Effector memory CD8-positive, alpha-beta T cell (primary cell): Measurements from ENCODE around the gene MEF2B.
A peak's percentile ranks its signal among the peaks of the same experiment; 100 is the strongest.
"Not testable (repeated sequence)": the region's sequence is repeated elsewhere in the genome, so short reads cannot be mapped to it uniquely, and the experiment has no call there.

Experiments used
- ATAC-seq: fragments of 150-1000 bp; cut with Tn5 transposase; replicated peaks from 2 replicates; pipeline ENCODE4 v1.10.0; 2021; ENCODE audit warnings: mild to moderate bottlenecking, moderate library complexity
- DNase-seq, 3 experiments: peaks; one replicate each; pipeline ENCODE4 v3.0.0; 2021
- H3K27ac Mint-ChIP-seq, 2 donors: one replicate each; pipeline ENCODE4 v1.8.0; 2022; ENCODE audit warnings: mild to moderate bottlenecking in 2 of 2, mixed read lengths in 2 of 2, moderate library complexity in 2 of 2
- H3K27me3 Mint-ChIP-seq, 2 donors: one replicate each; pipeline ENCODE4 v1.8.0; 2022; ENCODE audit warnings: mixed read lengths in 2 of 2
- H3K36me3 Mint-ChIP-seq: one replicate; pipeline ENCODE4 v1.8.0; 2022; ENCODE audit warnings: mild to moderate bottlenecking, moderate library complexity, mixed read lengths; ENCODE audit not compliant: insufficient read depth
- H3K4me1 Mint-ChIP-seq, 2 donors: one replicate each; pipeline ENCODE4 v1.8.0; 2022; ENCODE audit warnings: low read depth in 2 of 2, mixed read lengths in 2 of 2
- H3K4me3 Mint-ChIP-seq, 2 donors: one replicate each; pipeline ENCODE4 v1.8.0; 2022; ENCODE audit warnings: mild to moderate bottlenecking in 2 of 2, mixed read lengths in 2 of 2, moderate library complexity in 2 of 2
- H3K9me3 Mint-ChIP-seq, 2 donors: one replicate each; pipeline ENCODE4 v1.8.0; 2022; ENCODE audit warnings: mixed read lengths in 2 of 2

The MEF2B gene

GRCh38 chr19:19139876-19140229, 30.2 kb downstream of the MEF2B start:
- Mint-ChIP-seq H3K4me3 (peak overlapping the region in 1 of 2 donors; percentile 22), H3K9me3 (no peaks in the 10 kb centered on the region), H3K36me3 (peaks cover 12% of the 10 kb centered on the region), H3K27me3 (no peaks in the 10 kb centered on the region), H3K27ac (no peak overlapping the region), H3K4me1 (peaks cover 22 to 24% of the 10 kb centered on the region in 2 donors)
- ATAC-seq (no peak), DNase-seq (no peak)

DNA sequence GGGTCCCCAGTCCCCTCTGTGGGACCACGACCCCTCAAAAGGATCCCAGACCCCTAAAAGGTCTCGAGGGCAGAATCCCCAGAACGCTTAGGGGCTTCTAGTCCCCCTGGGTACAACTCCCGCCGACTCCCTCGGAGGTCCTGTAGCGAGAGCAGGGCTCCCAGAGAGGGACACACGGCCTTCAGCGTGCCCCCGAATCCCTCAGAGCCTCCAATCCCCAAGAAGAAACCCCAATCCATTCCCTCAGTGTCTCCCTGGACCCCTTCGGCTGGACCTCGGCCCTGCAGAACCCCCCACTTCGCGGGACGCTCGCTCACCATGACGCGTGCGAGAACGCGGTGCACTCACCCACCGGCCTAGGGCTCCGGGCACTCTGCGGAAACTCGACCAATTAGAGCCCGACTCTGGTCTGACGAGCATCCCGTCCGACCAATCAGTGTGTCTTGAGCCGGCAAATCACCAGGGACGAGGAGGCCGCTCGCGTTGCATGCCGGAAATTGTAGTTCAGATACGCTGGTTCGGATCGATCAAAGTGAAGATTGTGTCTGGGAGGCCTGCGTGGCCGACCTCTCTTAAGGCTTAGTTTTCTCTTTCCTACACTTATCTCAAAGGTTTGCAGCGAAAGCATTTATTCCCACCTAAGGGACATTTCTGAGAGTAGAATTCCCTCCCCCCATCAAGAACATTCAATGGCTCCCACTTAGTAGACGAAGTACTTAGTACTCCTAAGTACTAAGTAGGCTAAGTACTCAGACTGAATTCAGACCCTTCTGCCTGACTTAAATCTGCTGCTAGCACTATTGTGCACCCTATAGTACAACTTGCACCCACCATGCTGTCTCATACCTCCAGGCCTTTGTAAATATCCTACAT, 31.7 kb downstream of the MEF2B start, which contains the start of gene TMEM161A:
Gene TMEM161A (minus strand): TSS at position 370 of the 873 bp plus-strand sequence. CDS start 50 bp downstream, at position 320.
- ATAC-seq (peak; percentile 100), DNase-seq (peak; percentile 93 to 96 (median 93))
- H3K9me3 Mint-ChIP-seq = no peaks in the 10 kb centered on the region
- H3K4me3 Mint-ChIP-seq = peak within 1 kb of the TSS; percentile 96 to 97
- peaks cover 22 to 24% of the 10 kb centered on the region in 2 donors for H3K4me1 Mint-ChIP-seq
- H3K27me3 Mint-ChIP-seq = no peaks in the 10 kb centered on the region
- H3K36me3 Mint-ChIP-seq = peaks cover 12% of the 10 kb centered on the region
- H3K27ac Mint-ChIP-seq = peak within 1 kb of the TSS; percentile 95 to 97

DNA sequence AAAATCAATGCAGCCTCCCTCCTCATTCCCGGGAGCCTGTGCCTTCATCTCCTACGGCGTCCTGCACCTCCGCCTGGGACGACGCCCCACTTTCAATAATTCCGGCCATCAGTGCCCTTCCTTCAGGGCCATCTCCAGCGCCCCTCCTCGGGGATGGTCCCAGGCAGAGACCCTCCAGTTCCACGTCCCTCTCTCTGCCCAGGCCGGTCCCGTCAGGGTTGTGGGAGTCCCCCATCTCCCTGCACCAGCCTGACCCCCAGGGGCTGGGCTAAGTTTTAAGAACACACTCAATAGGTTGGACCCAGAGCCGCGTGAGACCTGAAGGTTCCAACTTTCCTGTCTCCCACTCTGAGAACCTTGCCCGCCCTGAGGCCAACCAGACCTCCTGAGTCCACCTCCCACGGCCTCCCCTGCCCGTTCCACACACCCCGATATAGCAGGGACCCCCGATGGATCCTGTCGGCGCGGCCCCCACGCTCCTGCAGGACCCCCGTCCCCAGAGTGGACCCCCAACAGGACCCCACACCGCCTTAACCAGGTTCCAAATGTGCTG, 32.4 kb downstream of the MEF2B start:
- no peak for DNase-seq
- Mint-ChIP-seq H3K4me3 (peak overlapping the region; percentile 96 to 97), H3K27ac (peak overlapping the region; percentile 95 to 97), H3K9me3 (no peaks in the 10 kb centered on the region), H3K27me3 (no peaks in the 10 kb centered on the region), H3K4me1 (peaks cover 22 to 24% of the 10 kb centered on the region in 2 donors), H3K36me3 (peaks cover 12% of the 10 kb centered on the region)
- ATAC-seq = no peak

GRCh38 chr19:19135713-19136112, 34.4 kb downstream of the MEF2B start:
- H3K27me3 Mint-ChIP-seq, ATAC-seq, H3K27ac Mint-ChIP-seq, H3K4me3 Mint-ChIP-seq, H3K9me3 Mint-ChIP-seq, DNase-seq: not testable (repeated sequence)
- Mint-ChIP-seq H3K36me3 (peaks cover 12% of the 10 kb centered on the region), H3K4me1 (peaks cover 22 to 24% of the 10 kb centered on the region in 2 donors)

- DNase-seq (peak in 1 of 3 experiments; percentile 16), ATAC-seq (no peak)
- Mint-ChIP-seq H3K27ac (no peak overlapping the region), H3K4me1 (peaks cover 22 to 24% of the 10 kb centered on the region in 2 donors), H3K27me3 (no peaks in the 10 kb centered on the region), H3K9me3 (peaks cover 0 to 1% of the 10 kb centered on the region in 2 donors), H3K36me3 (peaks cover 12% of the 10 kb centered on the region), H3K4me3 (no peak overlapping the region)
Observed at GRCh38 chr19:19134687-19135158, 35.3 kb downstream of the MEF2B start.

DNA sequence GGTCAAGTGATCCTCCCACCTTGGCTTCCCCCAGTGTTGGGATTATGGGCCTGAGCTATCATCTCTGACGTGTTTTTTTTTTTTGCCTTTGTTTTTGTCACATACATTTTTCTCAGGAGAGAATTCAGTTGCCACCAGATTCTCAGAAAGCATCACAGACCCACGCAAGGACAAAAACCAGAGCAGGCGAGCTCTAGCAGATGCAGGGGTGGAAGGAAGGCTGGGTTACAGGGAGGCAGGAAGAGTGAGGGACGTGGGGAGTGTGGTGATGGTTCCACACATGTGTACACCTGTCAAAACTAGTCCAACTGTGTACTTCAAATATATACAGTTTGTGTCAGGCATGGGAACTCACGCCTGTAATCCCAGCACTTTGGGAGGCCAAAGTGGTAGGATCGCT, 36.1 kb downstream of the MEF2B start:
- Mint-ChIP-seq H3K27ac (no peak overlapping the region), H3K4me1 (peaks cover 22 to 24% of the 10 kb centered on the region in 2 donors), H3K36me3 (peaks cover 11% of the 10 kb centered on the region), H3K9me3 (peaks cover 0 to 1% of the 10 kb centered on the region in 2 donors), H3K27me3 (no peaks in the 10 kb centered on the region), H3K4me3 (no peak overlapping the region)
- ATAC-seq (no peak), DNase-seq (no peak)

DNA sequence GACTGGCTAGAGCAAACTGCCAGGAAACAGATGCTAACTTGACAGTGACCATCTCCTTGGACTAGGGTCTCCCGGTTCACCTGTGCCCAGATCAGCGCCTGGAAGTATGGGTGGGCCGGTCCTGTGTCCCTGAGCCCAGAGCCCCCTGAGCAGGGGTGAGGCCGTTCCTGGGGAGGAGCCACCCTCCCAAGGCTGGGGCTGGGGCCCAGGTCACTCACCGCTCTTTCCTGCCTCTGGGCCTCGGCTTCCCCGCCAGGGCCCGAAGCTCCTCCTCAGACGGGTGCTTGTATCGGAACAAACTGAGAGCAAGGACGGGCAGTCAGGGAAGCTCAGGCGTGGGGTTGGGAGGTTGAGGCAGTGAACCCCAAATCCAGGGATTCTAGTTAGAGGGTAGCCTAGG, 37.2 kb downstream of the MEF2B start:
- Mint-ChIP-seq H3K27ac (no peak overlapping the region), H3K4me1 (peaks cover 12 to 15% of the 10 kb centered on the region in 2 donors), H3K4me3 (no peak overlapping the region), H3K36me3 (peaks cover 9% of the 10 kb centered on the region), H3K9me3 (peaks cover 0 to 1% of the 10 kb centered on the region in 2 donors), H3K27me3 (no peaks in the 10 kb centered on the region)
- ATAC-seq (no peak), DNase-seq (no peak)

- Mint-ChIP-seq H3K4me1 (peaks cover 3 to 5% of the 10 kb centered on the region in 2 donors), H3K36me3 (peaks cover 8% of the 10 kb centered on the region), H3K27me3 (no peaks in the 10 kb centered on the region), H3K27ac (no peak overlapping the region), H3K9me3 (peaks cover 0 to 1% of the 10 kb centered on the region in 2 donors), H3K4me3 (no peak overlapping the region)
- DNase-seq = no peak
- no peak for ATAC-seq
Observed at GRCh38 chr19:19131989-19132388, 38.1 kb downstream of the MEF2B start.

- ATAC-seq (no peak), DNase-seq (no peak)
- Mint-ChIP-seq H3K9me3 (peaks cover 4 to 7% of the 10 kb centered on the region in 2 donors), H3K4me3 (no peak overlapping the region), H3K36me3 (peaks cover 8% of the 10 kb centered on the region), H3K4me1 (no peaks in the 10 kb centered on the region), H3K27ac (no peak overlapping the region), H3K27me3 (no peaks in the 10 kb centered on the region)
Observed at GRCh38 chr19:19126102-19126501, 44.0 kb downstream of the MEF2B start.

GRCh38 chr19:19123386-19123785, 46.7 kb downstream of the MEF2B start:
- H3K9me3 Mint-ChIP-seq = peaks cover 4 to 7% of the 10 kb centered on the region in 2 donors
- no peaks in the 10 kb centered on the region for H3K4me1 Mint-ChIP-seq
- ATAC-seq (no peak), DNase-seq (no peak)
- no peaks in the 10 kb centered on the region for H3K27me3 Mint-ChIP-seq
- no peak overlapping the region for H3K27ac Mint-ChIP-seq
- H3K36me3 Mint-ChIP-seq = peaks cover 6% of the 10 kb centered on the region
- no peak overlapping the region for H3K4me3 Mint-ChIP-seq

GRCh38 chr19:19122902-19123301, 47.2 kb downstream of the MEF2B start:
- no peak overlapping the region for H3K27ac Mint-ChIP-seq
- H3K4me1 Mint-ChIP-seq = no peaks in the 10 kb centered on the region
- H3K36me3 Mint-ChIP-seq = peaks cover 6% of the 10 kb centered on the region
- DNase-seq (no peak), ATAC-seq (no peak)
- H3K9me3 Mint-ChIP-seq = peaks cover 4 to 7% of the 10 kb centered on the region in 2 donors
- H3K27me3 Mint-ChIP-seq = no peaks in the 10 kb centered on the region
- H3K4me3 Mint-ChIP-seq = no peak overlapping the region

GRCh38 chr19:19121371-19121770, 48.7 kb downstream of the MEF2B start:
- no peaks in the 10 kb centered on the region for H3K27me3 Mint-ChIP-seq
- DNase-seq = no peak

DNA sequence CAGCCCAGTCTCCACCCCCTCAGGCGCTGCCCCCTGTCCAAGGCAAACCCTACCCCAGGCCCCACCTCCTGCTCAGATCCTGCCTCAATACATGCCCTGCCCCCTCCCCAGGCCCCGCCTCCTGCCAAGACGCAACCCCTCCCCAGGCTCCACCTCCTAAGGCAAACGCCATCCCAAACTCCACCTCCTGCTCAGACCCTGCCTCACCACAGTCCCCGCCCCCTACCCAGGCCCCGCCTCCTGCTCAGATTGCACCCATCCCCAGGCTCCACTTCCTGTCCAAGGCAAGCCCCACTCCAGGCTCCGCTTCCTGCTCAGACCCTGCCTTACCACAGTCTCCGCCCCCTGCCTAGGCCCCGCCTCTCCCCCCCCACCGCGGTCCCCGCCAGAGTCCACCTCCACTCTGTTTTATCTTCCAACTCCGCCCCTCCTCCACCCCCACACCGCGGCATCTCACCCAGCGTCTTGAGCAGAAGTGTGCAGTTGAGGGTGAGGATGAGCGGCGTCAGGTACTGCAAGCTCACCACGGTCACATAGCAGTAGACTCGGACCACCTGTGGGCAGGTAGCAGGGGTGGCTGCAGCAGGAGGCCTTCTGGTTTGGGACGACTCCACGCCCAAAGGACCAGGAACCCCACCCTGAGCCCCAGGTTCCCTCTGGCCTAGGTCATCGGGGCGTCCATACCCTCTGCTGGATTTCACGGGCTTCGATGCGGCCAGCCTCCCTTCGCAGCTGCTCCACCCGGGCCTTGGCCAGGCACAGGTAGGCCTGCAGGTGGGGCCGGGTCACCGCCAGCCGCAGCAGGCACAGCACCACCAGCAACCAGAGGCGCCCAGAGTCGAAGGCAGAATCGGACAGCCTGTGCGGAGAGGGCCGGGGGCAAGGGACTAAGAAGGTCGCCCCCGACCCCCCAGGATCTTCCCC, 49.5 kb downstream of the MEF2B start:
- no peak overlapping the region for H3K27ac Mint-ChIP-seq
- H3K4me3 Mint-ChIP-seq = no peak overlapping the region
- no peak for ATAC-seq
- H3K36me3 Mint-ChIP-seq = peaks cover 6% of the 10 kb centered on the region
- no peaks in the 10 kb centered on the region for H3K27me3 Mint-ChIP-seq
- no peaks in the 10 kb centered on the region for H3K4me1 Mint-ChIP-seq
- peaks cover 4 to 7% of the 10 kb centered on the region in 2 donors for H3K9me3 Mint-ChIP-seq
- no peak for DNase-seq

More at GRCh38 chr19:19121371-19121770, 48.7 kb downstream of the MEF2B start:
- Mint-ChIP-seq H3K4me1 (no peaks in the 10 kb centered on the region), H3K27ac (no peak overlapping the region), H3K36me3 (peaks cover 6% of the 10 kb centered on the region), H3K4me3 (no peak overlapping the region), H3K9me3 (peaks cover 4 to 7% of the 10 kb centered on the region in 2 donors)
- no peak for ATAC-seq
